Endothelial cell of umbilical vein (primary cell): Measurements from ENCODE around the gene TMEM151B. TPM values are rescaled to one million over a fixed set of nuclear protein-coding genes. Genes with fewer than 3 reads are reported as not detected.

ENCODE experiments used
- BruUV-seq: library from RNA; stranded (reverse); fragments of 400-500 nt; replicated peaks from 2 replicates; lab custom pipeline; 2021; lab: Mats Ljungman, UMichigan
- CTCF ChIA-PET: fragments of 300-600, 350-600 bp; sonication (Branson Sonifier 250); formaldehyde crosslinking; loops from one replicate; lab custom pipeline; 2021; ENCODE audit warnings: antibody characterized with exemption, inconsistent platforms; lab: Charles Lee
- POLR2A ChIA-PET: fragments of 300-600, 350-600 bp; sonication (Branson Sonifier 250); formaldehyde crosslinking; loops from one replicate; lab custom pipeline; 2021; ENCODE audit warnings: antibody characterized with exemption, inconsistent platforms; lab: Charles Lee
- DNase-seq: peaks from one replicate; pipeline ENCODE4 v3.0.0-alpha.2; 2011; ENCODE audit warnings: low read depth, low spot score
- FAIRE-seq: peaks from 2 replicates; lab custom pipeline; 2011; peaks lifted over from hg19 to GRCh38; lab: Jason Lieb, UNC
- H2AFZ ChIP-seq: 2 replicates; pipeline ENCODE4 v1.6.0; 2012; ENCODE audit warnings: low read depth, low read length, control low read depth, inconsistent platforms
- H3K27ac ChIP-seq: 2 replicates; pipeline ENCODE4 v1.5.1; 2011; ENCODE audit warnings: low read depth, mild to moderate bottlenecking, control low read depth, low read length, moderate library complexity; ENCODE audit not compliant: insufficient read depth
- H3K27me3 ChIP-seq, 2 experiments: 2 replicates each; pipeline versions ENCODE4 v1.6.0 to v1.6.1; 2011; ENCODE audit warnings: low read length in 2 of 2, mixed read lengths in 1 of 2; ENCODE audit not compliant: control insufficient read depth in 2 of 2, insufficient read depth in 2 of 2
- H3K36me3 ChIP-seq, 2 experiments: 2 replicates in 1 of 2; 3 replicates in 1 of 2; pipeline ENCODE4 v1.5.1; 2011; ENCODE audit warnings: low read length in 2 of 2, mild to moderate bottlenecking in 1 of 2, moderate library complexity in 1 of 2; ENCODE audit not compliant: control insufficient read depth in 2 of 2, insufficient read depth in 2 of 2; ENCODE audit errors: extremely low read depth in 1 of 2
- H3K4me1 ChIP-seq: 3 replicates; pipeline ENCODE4 v1.5.1; 2011; ENCODE audit warnings: mild to moderate bottlenecking, low read length; ENCODE audit not compliant: control insufficient read depth, insufficient read depth; ENCODE audit errors: extremely low read depth
- H3K4me2 ChIP-seq: 2 replicates; pipeline ENCODE4 v1.6.1; 2011; ENCODE audit warnings: low read length, control low read depth, mixed read lengths; ENCODE audit not compliant: insufficient read depth
- H3K4me3 ChIP-seq, 3 experiments: fragments of 200-600 bp in 1 of 3; sonication (generic), shearing (Covaris generic) in 1 of 3; replicated peaks in 1 of 3; 2 replicates each; pipeline ENCODE4 v1.5.1; 2011 to 2016; ENCODE audit warnings: control low read depth in 3 of 3, low read length in 3 of 3, mild to moderate bottlenecking in 2 of 3, inconsistent platforms in 1 of 3, low read depth in 1 of 3, moderate library complexity in 1 of 3; ENCODE audit not compliant: insufficient read depth in 1 of 3
- H3K79me2 ChIP-seq: 2 replicates; pipeline ENCODE4 v1.6.0; 2012; ENCODE audit warnings: low read length, inconsistent platforms; ENCODE audit not compliant: control insufficient read depth, insufficient read depth
- H3K9ac ChIP-seq: replicated peaks from 2 replicates; pipeline ENCODE3; 2011; ENCODE audit warnings: low read length, control low read depth; ENCODE audit not compliant: insufficient read depth; ENCODE audit errors: extremely low read depth
- H3K9me1 ChIP-seq: replicated peaks from 3 replicates; pipeline ENCODE4 v1.6.0; 2011; ENCODE audit warnings: mild to moderate bottlenecking, low read length; ENCODE audit not compliant: control insufficient read depth, insufficient read depth; ENCODE audit errors: extremely low read depth
- H3K9me3 ChIP-seq: replicated peaks from 2 replicates; pipeline ENCODE4 v1.5.1; 2012; ENCODE audit warnings: low read length, inconsistent platforms; ENCODE audit not compliant: control insufficient read depth, insufficient read depth
- H4K20me1 ChIP-seq: replicated peaks from 2 replicates; pipeline ENCODE3; 2011; ENCODE audit warnings: mild to moderate bottlenecking, low read length; ENCODE audit not compliant: control insufficient read depth, insufficient read depth; ENCODE audit errors: extremely low read depth
- EZH2 ChIP-seq: IDR thresholded peaks from 2 replicates; pipeline ENCODE4 v1.6.1; 2012; ENCODE audit warnings: borderline replicate concordance, low read depth, mild to moderate bottlenecking, moderate library complexity, low read length, inconsistent platforms; ENCODE audit not compliant: severe bottlenecking
- FOS ChIP-seq: IDR thresholded peaks from 2 replicates; pipeline ENCODE4 v1.6.1; 2011; ENCODE audit warnings: mild to moderate bottlenecking, low read length, moderate library complexity, borderline replicate concordance; ENCODE audit not compliant: insufficient read depth
- GATA2 ChIP-seq: IDR thresholded peaks from 2 replicates; pipeline ENCODE4 v1.7.0; 2011; ENCODE audit warnings: low read depth, mild to moderate bottlenecking, moderate library complexity, mixed read lengths, low read length; ENCODE audit not compliant: insufficient read length, insufficient read depth
- JUN ChIP-seq: IDR thresholded peaks from 2 replicates; pipeline ENCODE4 v1.6.1; 2011; ENCODE audit warnings: borderline replicate concordance, low read depth; ENCODE audit not compliant: insufficient read length, insufficient read depth
- MYC ChIP-seq: IDR thresholded peaks from one replicate; pipeline ENCODE4 v1.6.1; 2011; ENCODE audit warnings: mild to moderate bottlenecking, low read depth, low read length
- POLR2A ChIP-seq: IDR thresholded peaks from 2 replicates; pipeline ENCODE4 v1.6.1; 2012; ENCODE audit warnings: low read depth, mild to moderate bottlenecking, control low read depth, low read length
- POLR2AphosphoS5 ChIP-seq: IDR thresholded peaks from 2 replicates; pipeline ENCODE4 v1.6.1; 2012; ENCODE audit warnings: low read depth, mild to moderate bottlenecking, control low read depth, low read length, moderate library complexity; ENCODE audit not compliant: insufficient read depth
- dilution Hi-C: fragments of 300-500 bp; cut with MboI; formaldehyde crosslinking; loops from one replicate; pipeline ENCODE4 v1.15.0; 2019; ENCODE audit warnings: low sequenced_read_pairs; ENCODE audit not compliant: extremely low pct_ligation_motif_present
- intact Hi-C: fragments of 100-400 bp; cut with micrococcal nuclease; formaldehyde crosslinking; loops from one replicate; pipeline ENCODE4 v1.10.0; 2022
- polyA plus RNA-seq, 4 experiments: library from polyadenylated mRNA; depleted of rRNA in 3 of 4; stranded (reverse) in 3 of 4; unstranded in 1 of 4; fragments of >200 nt; gene quantifications; 2 replicates each; pipeline versions ENCODE4 v1.2.1 to v1.2.3, GENCODE V29; 2011 to 2012; ENCODE audit warnings: missing spikeins in 1 of 4
- total RNA-seq: library from RNA; stranded (reverse); gene quantifications from 2 replicates; pipeline ENCODE4 v1.2.3, GENCODE V29; 2021
- TF ChIP-seq, protein P1 (sequence below), 2 donors: IDR thresholded peaks; 1 replicate in 1 of 2; 2 replicates in 1 of 2; pipeline ENCODE4 v1.5.1; 2011; ENCODE audit warnings: low read length in 2 of 2, mild to moderate bottlenecking in 2 of 2, moderate library complexity in 2 of 2, control low read depth in 1 of 2, inconsistent platforms in 1 of 2, low read depth in 1 of 2; ENCODE audit not compliant: insufficient read depth in 1 of 2; ENCODE audit errors: extremely low read depth in 1 of 2
- TF ChIP-seq, protein P2 (sequence below): IDR thresholded peaks from 2 replicates; pipeline ENCODE4 v1.6.1; 2011; ENCODE audit not compliant: insufficient read depth, insufficient read length

TMEM151B gene
- total and polyA plus RNA-seq, 2 donors (not counting 3 experiments of a cell fraction or from before 2014, with no cell fraction given), result 0.03 to 0.07 TPM

DNA sequence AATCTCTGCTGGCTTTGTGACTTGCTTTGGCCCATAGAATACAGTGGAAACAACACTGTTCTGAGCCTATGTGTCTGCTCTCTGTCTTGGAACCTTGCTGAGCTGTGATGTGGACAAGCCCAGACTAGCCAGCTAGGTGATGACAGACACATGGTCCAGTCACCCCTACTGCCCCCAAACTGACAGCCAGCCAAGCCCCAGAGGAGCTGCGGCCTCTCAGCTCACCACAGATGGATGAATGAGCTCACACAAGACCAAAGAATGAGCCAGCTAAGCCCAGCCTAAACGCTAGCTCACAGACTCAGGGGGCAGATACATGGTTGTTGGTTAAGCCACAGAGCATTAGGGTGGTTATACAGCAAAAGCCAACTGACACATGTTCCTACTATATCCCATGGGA is 38.8 kb downstream of the TMEM151B start:
- intact Hi-C loops (no loop called here), dilution Hi-C loops (no loop called here)
- Histone ChIP-seq H3K4me2 (no peak overlapping the region), H3K27ac (no peak overlapping the region), H3K9ac (no peak overlapping the region), H2AFZ (no peak overlapping the region), H4K20me1 (no peaks in the 10 kb centered on the region), H3K36me3 (peaks cover 4 to 37% of the 10 kb centered on the region in 2 experiments), H3K4me3 (no peak overlapping the region), H3K9me3 (no peaks in the 10 kb centered on the region), H3K79me2 (peaks cover 9% of the 10 kb centered on the region), H3K27me3 (no peaks in the 10 kb centered on the region), H3K4me1 (peaks cover 7% of the 10 kb centered on the region), H3K9me1 (no peaks in the 10 kb centered on the region)
- FAIRE-seq, result no peak
- CTCF ChIA-PET, result interaction anchor here (1.2 to 1.4 kb wide), 2 partner anchors 13 to 41 kb away, joined by 3 to 5 read pairs; no protein-coding TSS in a partner anchor
- TF ChIP-seq GATA2 (no peak), POLR2AphosphoS5 (no peak), EZH2 (no peak), JUN (no peak), FOS (no peak), POLR2A (no peak), MYC (no peak)
- TF ChIP-seq, protein P1, sequence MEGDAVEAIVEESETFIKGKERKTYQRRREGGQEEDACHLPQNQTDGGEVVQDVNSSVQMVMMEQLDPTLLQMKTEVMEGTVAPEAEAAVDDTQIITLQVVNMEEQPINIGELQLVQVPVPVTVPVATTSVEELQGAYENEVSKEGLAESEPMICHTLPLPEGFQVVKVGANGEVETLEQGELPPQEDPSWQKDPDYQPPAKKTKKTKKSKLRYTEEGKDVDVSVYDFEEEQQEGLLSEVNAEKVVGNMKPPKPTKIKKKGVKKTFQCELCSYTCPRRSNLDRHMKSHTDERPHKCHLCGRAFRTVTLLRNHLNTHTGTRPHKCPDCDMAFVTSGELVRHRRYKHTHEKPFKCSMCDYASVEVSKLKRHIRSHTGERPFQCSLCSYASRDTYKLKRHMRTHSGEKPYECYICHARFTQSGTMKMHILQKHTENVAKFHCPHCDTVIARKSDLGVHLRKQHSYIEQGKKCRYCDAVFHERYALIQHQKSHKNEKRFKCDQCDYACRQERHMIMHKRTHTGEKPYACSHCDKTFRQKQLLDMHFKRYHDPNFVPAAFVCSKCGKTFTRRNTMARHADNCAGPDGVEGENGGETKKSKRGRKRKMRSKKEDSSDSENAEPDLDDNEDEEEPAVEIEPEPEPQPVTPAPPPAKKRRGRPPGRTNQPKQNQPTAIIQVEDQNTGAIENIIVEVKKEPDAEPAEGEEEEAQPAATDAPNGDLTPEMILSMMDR (IDR thresholded peaks at IDR 0.05; ENCODE audit: extremely low read depth in 1 of 2, insufficient read depth in 1 of 2, low read depth in 1 of 2, low read length in 2 of 2), result no peak
- TF ChIP-seq, protein P2, sequence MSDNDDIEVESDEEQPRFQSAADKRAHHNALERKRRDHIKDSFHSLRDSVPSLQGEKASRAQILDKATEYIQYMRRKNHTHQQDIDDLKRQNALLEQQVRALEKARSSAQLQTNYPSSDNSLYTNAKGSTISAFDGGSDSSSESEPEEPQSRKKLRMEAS, result no peak
- DNase-seq, result no peak
- BruUV-seq, result no TSS peak
- POLR2A ChIA-PET, result no interaction called here
